ENCODE measurements around the gene ATOH8.
A peak's percentile ranks its signal among the peaks of the same experiment; 100 is the strongest.

The ATOH8 gene

GRCh38 chr2:85802354-85803103 is 48.7 kb downstream of the ATOH8 start:
- DNase-seq (ENCODE audit: low read depth): no peak

- DNase-seq (ENCODE audit: low read depth): no peak
Observed at GRCh38 chr2:85803704-85804425, 50.1 kb downstream of the ATOH8 start.

GRCh38 chr2:85804583-85804982 is 50.8 kb downstream of the ATOH8 start:
- DNase-seq (ENCODE audit: low read depth): no peak

- DNase-seq (ENCODE audit: low read depth): no peak
Observed at GRCh38 chr2:85806358-85807118, 52.7 kb downstream of the ATOH8 start.

GRCh38 chr2:85807756-85808155 is 54.0 kb downstream of the ATOH8 start:
- no peak for DNase-seq (ENCODE audit: low read depth)

GRCh38 chr2:85810371-85811179 is 56.8 kb downstream of the ATOH8 start:
- DNase-seq (ENCODE audit: low read depth): no peak

GRCh38 chr2:85811180-85812093 is 57.6 kb downstream of the ATOH8 start:
- DNase-seq (ENCODE audit: low read depth): no peak

GRCh38 chr2:85812094-85812735 is 58.4 kb downstream of the ATOH8 start:
- DNase-seq (ENCODE audit: low read depth): no peak

- DNase-seq (ENCODE audit: low read depth): no peak
Observed at GRCh38 chr2:85813211-85813981, 59.6 kb downstream of the ATOH8 start.

- peak; percentile 76 for DNase-seq (ENCODE audit: low read depth)
Observed at GRCh38 chr2:85813982-85814801, 60.4 kb downstream of the ATOH8 start.

GRCh38 chr2:85814802-85815550 is 61.2 kb downstream of the ATOH8 start:
- no peak for DNase-seq (ENCODE audit: low read depth)

GRCh38 chr2:85819811-85820510 is 66.2 kb downstream of the ATOH8 start:
- no peak for DNase-seq (ENCODE audit: low read depth)

- DNase-seq (ENCODE audit: low read depth): no peak
Observed at GRCh38 chr2:85822766-85823165, 69.0 kb downstream of the ATOH8 start.

GRCh38 chr2:85823951-85824350 is 70.2 kb downstream of the ATOH8 start:
- DNase-seq (ENCODE audit: low read depth): no peak

GRCh38 chr2:85826990-85827878 is 73.4 kb downstream of the ATOH8 start:
- DNase-seq (ENCODE audit: low read depth): peak; percentile 72

- no peak for DNase-seq (ENCODE audit: low read depth)
Observed at GRCh38 chr2:85827879-85828569, 74.2 kb downstream of the ATOH8 start.

Data from stimulated activated CD8-positive, alpha-beta memory T cell treated with anti-CD3 and anti-CD28 coated beads, Interleukin-4, amount 100 ng/mL, for 24 hours (primary cell).